ENCODE data around the gene PACRG.

The PACRG gene

DNA sequence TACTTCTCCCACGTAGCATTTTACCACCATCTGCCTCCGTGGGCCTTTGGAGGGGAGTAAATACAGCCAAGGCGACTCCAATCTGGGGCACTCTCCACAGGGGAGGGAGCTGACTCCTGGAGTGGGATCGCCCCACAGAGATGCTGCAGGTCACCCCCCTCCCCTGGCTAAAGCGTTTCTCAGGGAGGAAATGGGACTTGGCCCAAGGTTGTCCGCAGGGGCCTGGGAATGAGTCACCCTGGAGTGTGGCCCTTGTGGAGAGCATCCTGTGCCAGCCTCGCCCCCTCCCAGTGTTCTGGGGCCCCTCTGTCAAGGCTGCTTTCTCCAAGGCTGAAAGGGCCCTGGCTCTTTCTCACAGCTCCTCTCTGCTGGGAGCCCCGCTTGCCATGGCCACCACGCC is 602.2 kb downstream of the PACRG start:
- intact Hi-C loops (cut with DNase I; ENCODE audit: low total_unique reads): no loop called here
- H3K9me3 ChIP-seq: no peaks in the 10 kb centered on the region
- DNase-seq: peak in 1 of 2 donors; percentile 53
- no peaks in the 10 kb centered on the region for H3K36me3 ChIP-seq
- TF ChIP-seq, protein P1, sequence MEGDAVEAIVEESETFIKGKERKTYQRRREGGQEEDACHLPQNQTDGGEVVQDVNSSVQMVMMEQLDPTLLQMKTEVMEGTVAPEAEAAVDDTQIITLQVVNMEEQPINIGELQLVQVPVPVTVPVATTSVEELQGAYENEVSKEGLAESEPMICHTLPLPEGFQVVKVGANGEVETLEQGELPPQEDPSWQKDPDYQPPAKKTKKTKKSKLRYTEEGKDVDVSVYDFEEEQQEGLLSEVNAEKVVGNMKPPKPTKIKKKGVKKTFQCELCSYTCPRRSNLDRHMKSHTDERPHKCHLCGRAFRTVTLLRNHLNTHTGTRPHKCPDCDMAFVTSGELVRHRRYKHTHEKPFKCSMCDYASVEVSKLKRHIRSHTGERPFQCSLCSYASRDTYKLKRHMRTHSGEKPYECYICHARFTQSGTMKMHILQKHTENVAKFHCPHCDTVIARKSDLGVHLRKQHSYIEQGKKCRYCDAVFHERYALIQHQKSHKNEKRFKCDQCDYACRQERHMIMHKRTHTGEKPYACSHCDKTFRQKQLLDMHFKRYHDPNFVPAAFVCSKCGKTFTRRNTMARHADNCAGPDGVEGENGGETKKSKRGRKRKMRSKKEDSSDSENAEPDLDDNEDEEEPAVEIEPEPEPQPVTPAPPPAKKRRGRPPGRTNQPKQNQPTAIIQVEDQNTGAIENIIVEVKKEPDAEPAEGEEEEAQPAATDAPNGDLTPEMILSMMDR (IDR thresholded peaks at IDR 0.05): no peak
- no peak overlapping the region for H3K4me3 ChIP-seq
- no peak overlapping the region for H3K27ac ChIP-seq
- no peaks in the 10 kb centered on the region for H3K27me3 ChIP-seq
- H3K4me1 ChIP-seq: peaks cover 2 to 29% (median 8%) of the 10 kb centered on the region in 4 donors

DNA sequence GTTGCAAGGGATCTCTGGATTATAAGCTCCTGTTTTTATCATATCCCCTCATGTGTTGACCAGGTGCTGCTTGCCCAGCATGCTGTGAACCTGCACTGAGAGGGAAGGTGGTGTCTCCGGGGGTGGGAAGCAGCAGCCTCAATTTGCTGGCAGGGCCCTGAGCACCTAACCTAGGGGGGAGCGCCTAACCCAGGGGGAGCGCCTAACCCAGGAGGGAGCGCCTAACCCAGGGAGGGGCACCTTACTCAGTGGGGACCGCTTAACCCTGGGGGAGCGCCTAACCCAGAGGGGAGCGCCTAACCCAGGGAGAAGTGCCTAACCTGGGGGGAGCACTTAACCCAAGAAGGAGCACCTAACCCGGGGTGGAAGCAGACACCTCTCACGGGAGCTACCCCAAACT is 603.5 kb downstream of the PACRG start:
- H3K27ac ChIP-seq: no peak overlapping the region
- intact Hi-C loops (cut with DNase I; ENCODE audit: low total_unique reads): no loop called here
- no peak overlapping the region for H3K4me3 ChIP-seq
- H3K9me3 ChIP-seq: no peaks in the 10 kb centered on the region
- H3K4me1 ChIP-seq: peaks cover 0 to 34% (median 12%) of the 10 kb centered on the region in 4 donors
- no peaks in the 10 kb centered on the region for H3K36me3 ChIP-seq
- TF ChIP-seq, protein P1 (IDR thresholded peaks at IDR 0.05): no peak
- DNase-seq: peak in 1 of 2 donors; percentile 45
- H3K27me3 ChIP-seq: no peaks in the 10 kb centered on the region

DNA sequence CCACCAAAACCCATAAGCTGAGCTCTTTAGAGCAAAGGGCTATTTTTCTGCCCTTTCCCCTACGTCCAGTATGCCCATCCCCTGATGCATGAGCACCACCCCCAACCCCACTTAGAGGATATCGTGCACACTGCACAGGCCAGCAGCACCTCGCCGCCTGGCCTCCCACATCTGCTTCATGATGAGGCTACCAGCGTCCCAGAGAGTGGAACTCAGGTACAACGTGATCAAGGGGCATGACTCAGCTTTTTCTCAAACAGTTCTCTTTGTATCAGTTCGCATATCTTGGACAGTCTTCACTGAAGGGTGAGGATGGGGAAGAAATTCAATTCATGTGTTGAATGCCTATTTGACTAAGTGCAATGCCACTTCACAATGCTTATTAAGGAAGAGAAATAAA is 604.8 kb downstream of the PACRG start:
- TF ChIP-seq, protein P1 (IDR thresholded peaks at IDR 0.05): no peak
- H3K36me3 ChIP-seq: no peaks in the 10 kb centered on the region
- intact Hi-C loops (cut with DNase I; ENCODE audit: low total_unique reads): no loop called here
- H3K4me3 ChIP-seq: no peak overlapping the region
- no peaks in the 10 kb centered on the region for H3K27me3 ChIP-seq
- no peaks in the 10 kb centered on the region for H3K9me3 ChIP-seq
- DNase-seq: peak in 1 of 2 donors; percentile 40
- H3K4me1 ChIP-seq: peaks cover 0 to 36% (median 12%) of the 10 kb centered on the region in 4 donors
- H3K27ac ChIP-seq: no peak overlapping the region

DNA sequence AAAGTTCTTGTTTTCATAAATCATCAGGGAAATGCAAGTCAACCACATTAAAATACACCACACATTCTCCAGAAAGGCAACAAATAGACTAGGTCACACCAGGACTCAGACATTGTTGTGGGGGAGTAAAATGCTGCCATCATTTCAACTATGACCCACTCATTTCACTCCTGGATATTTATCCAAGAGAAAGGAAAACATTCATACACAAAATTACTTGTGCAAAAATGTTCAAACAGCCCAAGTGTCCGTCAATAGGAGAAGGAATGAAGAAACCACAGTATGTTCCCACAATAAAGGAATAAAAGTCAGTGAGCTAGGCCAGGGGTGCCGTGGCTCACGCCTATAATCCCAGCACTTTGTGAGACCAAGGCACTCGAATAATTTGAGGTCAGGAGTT is 605.3 kb downstream of the PACRG start:
- Histone ChIP-seq H3K4me1 (peaks cover 0 to 36% (median 12%) of the 10 kb centered on the region in 4 donors), H3K4me3 (no peak overlapping the region), H3K36me3 (no peaks in the 10 kb centered on the region), H3K27me3 (no peaks in the 10 kb centered on the region), H3K27ac (no peak overlapping the region), H3K9me3 (no peaks in the 10 kb centered on the region)
- TF ChIP-seq, protein P1 (IDR thresholded peaks at IDR 0.05): no peak
- intact Hi-C loops (cut with DNase I; ENCODE audit: low total_unique reads): no loop called here
- DNase-seq: no peak

DNA sequence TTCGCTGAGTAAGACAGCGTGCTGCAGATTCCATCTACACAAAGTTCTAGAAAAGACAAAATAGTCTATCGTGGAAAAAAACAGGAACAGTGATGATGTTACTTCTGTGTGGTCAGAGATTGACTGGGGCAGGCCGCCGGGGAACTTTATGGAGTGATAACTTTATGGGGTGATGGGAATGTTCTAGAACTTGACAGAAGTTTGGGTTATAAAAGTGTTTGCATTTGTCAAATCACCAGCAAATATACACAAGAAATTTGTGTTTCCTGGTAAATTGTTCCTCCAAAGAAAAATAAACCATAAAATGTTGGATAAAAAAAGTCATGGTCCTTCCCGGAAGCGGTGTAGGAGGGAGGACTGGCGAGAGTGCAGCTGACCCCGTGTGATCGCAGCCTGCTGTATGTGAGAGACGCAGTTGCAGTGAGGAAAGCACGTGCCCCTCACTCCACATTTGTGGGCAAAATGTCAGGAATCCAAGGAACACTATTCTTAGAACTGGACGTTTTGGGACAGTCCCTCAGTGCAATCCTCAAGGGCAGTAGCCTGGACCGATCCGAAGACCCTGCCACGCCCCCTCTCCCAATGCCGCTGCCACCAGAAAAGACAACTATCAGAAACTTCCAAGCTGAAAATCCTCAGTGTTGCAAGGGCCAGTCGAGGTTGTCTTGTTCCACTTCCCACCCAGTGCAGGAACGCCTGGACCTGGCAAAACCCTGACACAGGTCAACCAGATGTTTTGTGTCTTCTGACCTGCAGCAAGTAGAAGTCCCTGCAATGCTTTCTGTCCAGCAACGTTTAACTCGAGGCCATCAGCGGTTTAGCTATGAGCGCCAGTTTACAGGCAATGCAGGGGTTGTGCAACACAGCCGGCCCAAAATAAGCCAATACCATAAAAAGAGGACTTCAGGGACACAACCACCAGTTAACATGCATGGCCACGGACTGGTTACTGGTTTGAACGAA is 606.2 kb downstream of the PACRG start:
- DNase-seq: peak in 1 of 2 donors; percentile 62
- Histone ChIP-seq H3K4me3 (no peak overlapping the region), H3K9me3 (no peaks in the 10 kb centered on the region), H3K36me3 (no peaks in the 10 kb centered on the region), H3K27ac (no peak overlapping the region), H3K4me1 (peaks cover 0 to 39% (median 14%) of the 10 kb centered on the region in 4 donors), H3K27me3 (no peaks in the 10 kb centered on the region)
- intact Hi-C loops (cut with DNase I; ENCODE audit: low total_unique reads): no loop called here
- TF ChIP-seq, protein P1 (IDR thresholded peaks at IDR 0.05): no peak
